ENCODE results near the gene AKAP9. TPM values are rescaled to one million over a fixed set of nuclear protein-coding genes. Genes with fewer than 3 reads are reported as not detected.
"Not testable (repeated sequence)": the region's sequence is repeated elsewhere in the genome, so short reads cannot be mapped to it uniquely, and the experiment has no call there.

The AKAP9 gene
- total RNA-seq, 1 experiment from 2014 or later: 71.3 TPM

DNA sequence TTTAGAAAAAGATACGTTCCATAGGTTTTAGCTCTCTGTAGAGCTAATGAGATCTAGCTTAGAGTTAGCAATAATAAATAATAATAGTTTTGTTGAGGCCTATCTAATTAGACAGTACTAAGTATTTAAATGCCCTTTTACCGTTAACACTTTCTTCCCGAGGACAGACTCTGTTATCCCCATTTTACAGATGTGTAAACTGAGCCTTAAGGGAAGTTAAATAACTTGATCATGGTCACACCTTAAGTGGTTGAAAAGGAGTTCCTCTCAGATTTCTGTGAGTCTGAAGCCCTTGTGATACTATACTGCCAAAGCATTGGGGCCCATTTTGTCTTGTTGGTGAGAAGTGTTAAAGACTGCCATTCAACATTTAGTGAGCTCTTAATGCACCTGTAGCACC is 132.0 kb downstream of the AKAP9 start:
- H3K4me1 ChIP-seq (replicated peaks; ENCODE audit: insufficient read depth): peaks cover 14% of the 10 kb centered on the region
- no peaks in the 10 kb centered on the region for H3K79me2 ChIP-seq (ENCODE audit: low read depth)
- intact Hi-C loops (cut with micrococcal nuclease; ENCODE audit: unreplicated experiment): no loop called here

DNA sequence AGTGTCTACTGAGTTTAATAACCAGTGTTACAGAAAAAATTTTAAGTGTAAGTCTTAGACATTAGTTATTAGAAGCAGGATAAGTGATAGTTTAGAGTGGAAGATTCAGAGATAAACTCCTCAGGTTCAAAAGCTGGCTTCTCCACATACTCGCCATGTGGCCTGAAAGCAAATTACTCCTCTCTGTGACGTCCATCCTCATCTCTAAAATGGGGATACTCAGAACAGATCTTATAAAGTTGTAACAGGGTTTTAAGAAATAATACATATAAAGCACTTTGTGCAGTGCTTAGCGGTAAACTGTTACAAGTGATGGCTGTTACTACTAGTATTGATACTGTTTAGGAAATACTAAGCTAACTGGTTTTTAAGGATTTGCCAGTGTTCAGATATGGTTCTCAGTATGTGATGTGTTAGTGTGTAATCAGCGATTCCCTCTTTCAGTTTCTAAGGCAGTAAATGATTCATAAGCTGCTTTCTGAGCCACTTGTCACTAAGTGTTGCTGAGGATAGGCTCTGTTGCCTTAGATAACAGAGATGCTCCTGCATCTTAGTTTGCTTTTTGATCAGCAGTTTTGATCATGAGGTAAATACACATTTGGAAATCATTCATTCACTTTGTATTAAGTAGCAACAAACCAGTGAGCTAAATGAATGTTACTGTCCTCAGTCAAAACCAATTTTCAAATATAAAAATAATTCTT is 134.9 kb downstream of the AKAP9 start:
- H3K4me3 ChIP-seq: no peak overlapping the region
- no peaks in the 10 kb centered on the region for H3K9me2 ChIP-seq (ENCODE audit: insufficient read depth)
- H3K4me1 ChIP-seq (replicated peaks; ENCODE audit: insufficient read depth): peaks cover 14% of the 10 kb centered on the region
- no peak overlapping the region for H2AFZ ChIP-seq
- H3K36me3 ChIP-seq (ENCODE audit: low read depth): no peaks in the 10 kb centered on the region; the same call in 1 of the 2 replicates
- intact Hi-C loops (cut with micrococcal nuclease; ENCODE audit: unreplicated experiment): no loop called here
- H3K79me2 ChIP-seq (ENCODE audit: low read depth): no peaks in the 10 kb centered on the region
- POLR2A ChIA-PET (ENCODE audit: unreplicated experiment): no interaction called here
- no peak for DNase-seq
- no peaks in the 10 kb centered on the region for H4K20me1 ChIP-seq (ENCODE audit: insufficient read depth)
- peak overlapping the region; percentile 26; the same call in 1 of the 2 replicates for H3K4me2 ChIP-seq
- no peaks in the 10 kb centered on the region for H3K27me3 ChIP-seq (ENCODE audit: insufficient read depth, low read depth)
- BruUV-seq (replicated peaks): no TSS peak
- TF ChIP-seq, protein P1, sequence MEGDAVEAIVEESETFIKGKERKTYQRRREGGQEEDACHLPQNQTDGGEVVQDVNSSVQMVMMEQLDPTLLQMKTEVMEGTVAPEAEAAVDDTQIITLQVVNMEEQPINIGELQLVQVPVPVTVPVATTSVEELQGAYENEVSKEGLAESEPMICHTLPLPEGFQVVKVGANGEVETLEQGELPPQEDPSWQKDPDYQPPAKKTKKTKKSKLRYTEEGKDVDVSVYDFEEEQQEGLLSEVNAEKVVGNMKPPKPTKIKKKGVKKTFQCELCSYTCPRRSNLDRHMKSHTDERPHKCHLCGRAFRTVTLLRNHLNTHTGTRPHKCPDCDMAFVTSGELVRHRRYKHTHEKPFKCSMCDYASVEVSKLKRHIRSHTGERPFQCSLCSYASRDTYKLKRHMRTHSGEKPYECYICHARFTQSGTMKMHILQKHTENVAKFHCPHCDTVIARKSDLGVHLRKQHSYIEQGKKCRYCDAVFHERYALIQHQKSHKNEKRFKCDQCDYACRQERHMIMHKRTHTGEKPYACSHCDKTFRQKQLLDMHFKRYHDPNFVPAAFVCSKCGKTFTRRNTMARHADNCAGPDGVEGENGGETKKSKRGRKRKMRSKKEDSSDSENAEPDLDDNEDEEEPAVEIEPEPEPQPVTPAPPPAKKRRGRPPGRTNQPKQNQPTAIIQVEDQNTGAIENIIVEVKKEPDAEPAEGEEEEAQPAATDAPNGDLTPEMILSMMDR (conservative IDR thresholded peaks at IDR 0.05): no peak
- no peak for TF ChIP-seq EZH2 (IDR thresholded peaks at IDR 0.05; ENCODE audit: low read depth)
- no peaks in the 10 kb centered on the region for H3K9me3 ChIP-seq (ENCODE audit: insufficient read depth, low read depth)
- peaks cover 10% of the 10 kb centered on the region; the same call in 1 of the 2 replicates for H3F3A ChIP-seq (ENCODE audit: insufficient read depth, low read depth)
- no peak overlapping the region for H3K27ac ChIP-seq
- CTCF ChIA-PET: no interaction called here

More for the DNA sequence above, 132.0 kb downstream of the AKAP9 start:
- H3K27me3 ChIP-seq (ENCODE audit: insufficient read depth, low read depth): no peaks in the 10 kb centered on the region
- no peak overlapping the region for H3K27ac ChIP-seq
- DNase-seq: no peak
- no peaks in the 10 kb centered on the region; the same call in 1 of the 2 replicates for H3K36me3 ChIP-seq (ENCODE audit: low read depth)
- BruUV-seq (replicated peaks): no TSS peak
- peaks cover 10% of the 10 kb centered on the region; the same call in 1 of the 2 replicates for H3F3A ChIP-seq (ENCODE audit: insufficient read depth, low read depth)
- CTCF ChIA-PET: no interaction called here
- POLR2A ChIA-PET (ENCODE audit: unreplicated experiment): no interaction called here
- H3K9me2 ChIP-seq (ENCODE audit: insufficient read depth): no peaks in the 10 kb centered on the region
- H3K4me3 ChIP-seq: no peak overlapping the region
- H2AFZ ChIP-seq: no peak overlapping the region
- no peak for TF ChIP-seq EZH2 (IDR thresholded peaks at IDR 0.05; ENCODE audit: low read depth)
- TF ChIP-seq, protein P1 (conservative IDR thresholded peaks at IDR 0.05): no peak
- no peaks in the 10 kb centered on the region for H3K9me3 ChIP-seq (ENCODE audit: insufficient read depth, low read depth)
- no peak overlapping the region for H3K4me2 ChIP-seq
- H4K20me1 ChIP-seq (ENCODE audit: insufficient read depth): no peaks in the 10 kb centered on the region

DNA sequence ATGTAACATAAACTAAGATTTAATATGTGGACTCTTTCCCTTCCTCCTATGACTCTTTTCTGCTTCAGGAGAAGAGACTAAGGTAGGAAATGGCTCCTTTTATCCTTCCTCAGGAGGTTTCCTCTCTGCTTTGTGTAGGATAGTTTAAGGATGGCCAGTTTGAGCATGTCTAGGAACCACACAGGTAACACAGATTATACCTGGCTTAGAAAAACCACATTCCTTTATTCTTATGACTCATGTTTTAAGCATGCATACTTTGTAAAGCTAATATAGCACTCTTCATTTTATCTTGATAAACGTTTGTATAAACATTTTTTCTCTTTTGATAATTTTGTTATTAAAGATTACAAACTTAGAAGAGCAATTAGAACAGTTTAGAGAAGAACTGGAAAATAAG is 135.8 kb downstream of the AKAP9 start:
- Histone ChIP-seq H3K36me3 (ENCODE audit: low read depth) (no peaks in the 10 kb centered on the region; the same call in 1 of the 2 replicates), H3K27ac (peak overlapping the region; percentile 28; the same call in 1 of the 2 replicates), H3K4me3 (no peak overlapping the region), H3K79me2 (ENCODE audit: low read depth) (no peaks in the 10 kb centered on the region), H3F3A (ENCODE audit: insufficient read depth, low read depth) (peaks cover 6% of the 10 kb centered on the region; the same call in 1 of the 2 replicates), H2AFZ (no peak overlapping the region), H4K20me1 (ENCODE audit: insufficient read depth) (no peaks in the 10 kb centered on the region), H3K4me2 (peak overlapping the region; percentile 26), H3K9me3 (ENCODE audit: insufficient read depth, low read depth) (no peaks in the 10 kb centered on the region), H3K4me1 (replicated peaks; ENCODE audit: insufficient read depth) (peaks cover 14% of the 10 kb centered on the region), H3K9me2 (ENCODE audit: insufficient read depth) (no peaks in the 10 kb centered on the region), H3K27me3 (ENCODE audit: insufficient read depth, low read depth) (no peaks in the 10 kb centered on the region)
- peak; percentile 14 to 77 for DNase-seq
- ChIA-PET CTCF (no interaction called here), POLR2A (ENCODE audit: unreplicated experiment) (interaction anchor here (0.5 to 0.8 kb wide), 2 partner anchors 19 to 55 kb away, joined by 4 to 20 read pairs; no protein-coding TSS in a partner anchor)
- TF ChIP-seq, protein P1 (conservative IDR thresholded peaks at IDR 0.05): no peak
- no peak for TF ChIP-seq EZH2 (IDR thresholded peaks at IDR 0.05; ENCODE audit: low read depth)
- BruUV-seq (replicated peaks): no TSS peak
- intact Hi-C loops (cut with micrococcal nuclease; ENCODE audit: unreplicated experiment): no loop called here

DNA sequence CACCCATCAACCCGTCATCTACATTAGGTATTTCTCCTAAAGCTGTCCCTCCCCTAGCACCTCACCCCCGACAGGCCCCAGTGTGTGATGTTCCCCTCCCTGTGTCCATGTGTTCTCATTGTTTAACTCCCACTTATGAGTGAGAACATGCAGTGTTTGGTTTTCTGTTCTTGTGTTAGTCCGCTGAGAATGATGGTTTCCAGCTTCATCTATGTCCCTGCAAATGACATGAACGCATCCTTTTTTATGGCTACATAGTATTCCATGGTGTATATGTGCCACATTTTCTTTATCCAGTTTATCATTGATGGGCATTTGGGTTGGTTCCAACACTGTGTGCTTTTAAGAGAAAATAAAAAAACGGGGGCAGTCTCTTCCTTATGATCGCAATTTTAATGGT is 143.3 kb downstream of the AKAP9 start:
- H3K36me3 ChIP-seq (ENCODE audit: low read depth); H3K9me2 ChIP-seq (ENCODE audit: insufficient read depth); H3K4me2 ChIP-seq; POLR2A ChIA-PET (ENCODE audit: unreplicated experiment); H3K79me2 ChIP-seq (ENCODE audit: low read depth); H3K27me3 ChIP-seq (ENCODE audit: insufficient read depth, low read depth); H4K20me1 ChIP-seq (ENCODE audit: insufficient read depth); H3F3A ChIP-seq (ENCODE audit: insufficient read depth, low read depth); intact Hi-C loops (cut with micrococcal nuclease; ENCODE audit: unreplicated experiment); H3K27ac ChIP-seq; H3K4me1 ChIP-seq (replicated peaks; ENCODE audit: insufficient read depth); H3K9me3 ChIP-seq (ENCODE audit: insufficient read depth, low read depth); DNase-seq; BruUV-seq (replicated peaks); H2AFZ ChIP-seq; H3K4me3 ChIP-seq; CTCF ChIA-PET: not testable (repeated sequence)

All from PC-9 (cell line).